GM21526 (cell line): ENCODE data around the gene GANC.

Source experiments
- ATAC-seq: cut with Tn5 transposase; IDR thresholded peaks from one replicate; pipeline ENCODE4 v1.9.1; 2021; ENCODE audit warnings: moderate library complexity; ENCODE audit not compliant: unreplicated experiment, low FRiP score

The GANC gene

DNA sequence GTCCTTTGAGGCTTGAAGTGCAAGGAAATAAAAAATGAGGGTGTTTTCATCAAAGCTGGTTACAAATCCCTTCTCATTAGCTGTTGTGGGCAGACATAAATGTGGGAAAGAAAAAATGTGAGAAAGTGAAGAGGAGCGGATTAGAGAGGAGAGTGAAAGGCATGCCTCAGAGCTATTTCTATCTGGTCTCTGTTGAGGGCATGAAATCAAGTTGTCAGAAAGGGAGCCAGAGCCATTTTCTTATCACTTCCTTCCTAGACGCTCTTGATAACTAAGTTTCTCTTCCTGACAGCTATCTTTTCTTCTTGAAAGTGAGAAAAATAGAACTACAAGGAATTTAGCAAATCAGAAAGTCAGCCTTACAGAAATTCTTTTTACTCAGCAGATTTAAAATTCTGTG is 65.5 kb downstream of the GANC start:
- ATAC-seq = no peak

DNA sequence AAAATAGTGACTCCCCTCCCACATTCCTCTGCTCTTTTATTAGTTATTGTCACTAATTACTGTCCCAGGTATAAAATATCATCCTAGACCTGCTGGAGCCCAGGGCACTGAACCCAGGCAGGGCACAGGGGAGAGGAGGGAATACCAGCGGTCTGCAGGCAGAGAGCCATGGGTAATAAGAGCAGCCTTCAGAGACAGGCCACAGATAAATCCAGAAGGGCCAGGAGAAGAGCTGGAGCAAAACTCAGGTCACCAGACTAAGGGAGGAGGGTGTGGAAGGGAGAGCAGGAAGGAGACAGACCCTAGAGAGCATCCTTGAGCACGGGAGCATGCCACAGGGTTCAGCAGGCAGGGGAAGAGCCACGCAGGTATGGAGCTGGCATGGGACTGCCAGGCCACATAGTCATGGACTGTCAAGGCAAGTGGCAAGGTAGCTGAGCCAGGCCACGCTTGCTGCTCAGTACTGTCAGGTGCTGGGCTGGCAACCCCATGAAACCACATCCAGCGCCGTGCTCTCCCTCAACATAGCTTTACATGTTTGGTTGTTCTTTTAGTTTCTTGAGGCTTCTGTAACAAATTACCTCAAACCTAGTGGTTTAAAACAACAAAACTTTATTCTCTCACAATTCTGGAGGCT is 70.7 kb downstream of the GANC start:
- ATAC-seq = no peak

DNA sequence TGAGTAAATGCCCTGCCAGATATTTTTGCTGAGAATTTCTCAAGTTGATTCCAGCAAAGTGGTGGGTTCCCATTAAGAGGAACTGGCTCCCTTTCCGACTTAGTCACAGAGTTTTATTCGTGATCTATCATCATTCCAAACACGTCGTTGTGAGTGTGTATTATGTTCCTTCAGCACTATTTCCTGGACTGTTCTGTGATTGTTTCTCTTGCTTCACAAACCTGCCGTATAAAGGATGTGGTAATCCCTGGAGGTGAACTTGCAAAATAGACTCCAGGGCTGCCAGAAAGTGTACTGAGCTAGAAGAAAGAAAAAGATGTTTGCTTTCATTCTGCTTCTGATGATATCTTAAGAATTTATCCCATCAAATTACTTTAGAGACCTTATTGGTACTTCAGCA is 71.8 kb downstream of the GANC start:
- no peak for ATAC-seq

DNA sequence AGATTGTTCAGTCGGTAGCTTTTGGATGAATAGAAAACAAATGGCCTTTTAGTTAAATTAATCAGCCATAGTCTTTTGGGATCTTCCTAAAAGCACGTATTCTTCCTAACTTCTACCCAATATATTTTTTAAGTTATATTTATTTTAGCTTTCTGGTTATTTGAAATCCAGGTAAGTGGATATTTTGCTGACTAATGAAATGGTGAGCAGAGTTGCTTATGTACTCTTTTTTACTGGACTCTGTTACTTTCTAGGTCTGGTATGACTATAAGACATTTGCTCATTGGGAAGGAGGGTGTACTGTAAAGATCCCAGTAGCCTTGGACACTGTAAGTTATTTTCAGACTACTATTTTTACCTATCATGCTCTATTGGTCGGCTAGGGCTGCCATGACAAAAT is 72.5 kb downstream of the GANC start:
- no peak for ATAC-seq

DNA sequence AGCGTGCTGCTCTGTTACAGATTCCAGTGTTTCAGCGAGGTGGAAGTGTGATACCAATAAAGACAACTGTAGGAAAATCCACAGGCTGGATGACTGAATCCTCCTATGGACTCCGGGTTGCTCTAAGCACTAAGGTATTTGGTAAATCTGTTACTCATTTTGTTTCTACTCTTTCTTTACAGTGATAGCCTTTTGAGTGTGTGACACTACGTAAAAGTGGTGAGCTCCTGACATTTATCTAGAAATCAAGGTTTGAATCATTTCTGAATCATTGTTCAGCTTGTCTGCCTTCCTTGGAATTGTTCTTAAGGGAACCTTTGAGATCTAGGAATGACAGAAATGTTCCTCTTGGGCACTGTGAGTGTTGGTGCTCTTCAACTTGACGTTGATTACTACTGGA is 75.1 kb downstream of the GANC start:
- no peak for ATAC-seq

DNA sequence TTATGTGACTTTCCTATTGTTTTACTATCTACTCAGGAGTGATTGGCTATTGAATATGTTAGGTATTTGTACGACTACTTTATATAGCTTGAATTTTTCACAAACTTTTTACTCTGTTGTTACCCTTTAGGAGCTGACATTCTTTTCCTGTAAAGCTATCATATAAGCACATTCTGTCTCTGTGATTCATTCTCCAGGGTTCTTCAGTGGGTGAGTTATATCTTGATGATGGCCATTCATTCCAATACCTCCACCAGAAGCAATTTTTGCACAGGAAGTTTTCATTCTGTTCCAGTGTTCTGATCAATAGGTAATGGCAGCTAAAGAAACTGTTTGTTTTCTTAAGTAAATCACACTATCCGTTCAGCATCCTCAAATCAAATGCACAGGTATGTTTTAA is 76.2 kb downstream of the GANC start:
- no peak for ATAC-seq

DNA sequence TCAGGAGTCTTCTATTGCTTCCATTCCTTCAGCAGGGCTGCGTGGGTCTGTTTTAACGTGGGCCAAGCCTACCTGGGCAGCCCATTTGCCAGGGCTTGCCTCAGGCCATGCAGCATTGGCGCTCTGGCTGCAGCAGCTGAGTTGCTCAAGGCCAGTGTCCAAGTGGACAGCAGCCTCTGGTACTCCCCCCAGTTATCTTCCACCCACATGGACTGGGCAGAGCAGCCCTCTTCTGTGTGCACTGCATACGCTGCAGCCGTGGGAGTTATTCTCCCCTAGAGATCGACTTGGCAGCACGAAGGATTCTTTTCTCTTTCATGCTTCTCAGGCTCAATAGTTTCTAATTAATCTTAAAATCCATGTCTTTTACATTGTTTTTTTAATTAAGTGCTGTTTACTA is 79.4 kb downstream of the GANC start:
- ATAC-seq = no peak

DNA sequence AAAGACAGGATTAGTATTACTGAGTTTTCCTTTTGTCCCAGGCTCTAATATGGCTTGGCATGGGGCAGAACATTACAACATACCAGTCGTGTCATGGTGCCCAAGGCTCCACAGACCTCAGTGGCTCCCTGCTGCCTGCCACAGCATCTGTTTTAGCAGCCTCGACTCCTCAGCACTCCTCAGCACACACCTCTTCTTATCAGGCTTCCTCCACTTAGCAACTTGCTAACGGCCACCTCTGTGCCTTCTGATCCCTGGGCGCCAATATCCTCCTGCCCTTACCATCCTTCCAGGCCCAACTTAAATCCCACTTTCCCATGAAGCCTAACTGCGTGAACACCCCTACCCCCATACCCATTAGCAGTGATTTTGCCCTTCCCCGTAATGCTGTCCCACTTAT is 80.1 kb downstream of the GANC start:
- no peak for ATAC-seq

DNA sequence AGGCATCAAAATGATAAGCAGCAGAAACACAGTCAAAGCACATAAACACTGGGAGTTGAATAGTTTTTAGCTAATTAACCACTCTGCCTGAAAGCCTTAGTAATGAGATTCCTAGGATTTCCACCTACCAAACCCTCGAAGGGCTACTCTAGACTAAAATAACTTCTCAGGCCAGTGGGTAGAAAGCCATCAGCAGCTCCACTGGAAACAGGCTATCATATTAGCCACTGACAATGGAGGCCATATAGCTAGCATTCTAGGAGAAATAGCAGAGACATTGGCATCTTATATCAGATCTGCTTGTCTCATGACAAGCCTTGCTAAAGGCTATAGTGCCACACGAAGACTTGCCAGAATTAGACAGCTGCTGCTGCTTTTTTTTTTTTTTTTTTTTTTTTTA is 81.8 kb downstream of the GANC start:
- no peak for ATAC-seq

DNA sequence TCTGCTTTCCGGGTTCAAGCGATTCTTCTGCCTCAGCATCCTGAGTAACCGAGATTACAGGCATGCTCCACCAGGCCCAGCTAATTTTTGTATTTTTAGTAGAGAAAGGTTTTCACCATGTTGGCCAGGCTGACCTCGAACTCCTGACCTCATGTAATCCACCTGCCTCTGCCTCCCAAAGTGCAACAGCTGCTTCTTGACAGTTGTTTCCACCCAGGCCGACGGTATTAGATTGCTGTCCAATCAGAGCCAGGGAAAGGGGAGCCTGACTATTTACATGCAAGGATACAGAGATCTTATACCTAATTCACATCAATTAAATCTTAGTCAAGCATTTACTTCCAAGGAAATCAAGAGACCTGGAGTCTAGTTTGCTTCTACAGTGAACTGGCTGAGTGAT is 82.3 kb downstream of the GANC start:
- no peak for ATAC-seq

DNA sequence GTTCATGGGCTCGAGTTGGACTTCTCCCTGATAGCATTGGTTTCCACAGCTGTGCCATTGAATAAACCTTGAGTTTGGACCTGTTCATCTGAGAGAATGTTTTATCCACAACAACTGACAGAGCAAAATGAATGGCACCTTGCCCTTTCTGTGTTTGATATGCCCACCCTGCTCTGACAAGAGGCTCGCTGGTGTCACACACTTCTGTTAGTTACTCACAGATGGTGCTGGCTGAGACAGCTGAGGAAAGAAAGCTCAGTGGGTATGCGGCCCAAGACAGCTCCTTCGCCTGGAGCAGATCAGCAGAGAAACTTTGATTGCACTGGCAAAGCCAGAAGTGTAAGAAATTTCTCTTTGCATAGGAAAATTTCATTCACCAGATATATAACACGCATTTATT is 83.8 kb downstream of the GANC start:
- ATAC-seq = no peak

DNA sequence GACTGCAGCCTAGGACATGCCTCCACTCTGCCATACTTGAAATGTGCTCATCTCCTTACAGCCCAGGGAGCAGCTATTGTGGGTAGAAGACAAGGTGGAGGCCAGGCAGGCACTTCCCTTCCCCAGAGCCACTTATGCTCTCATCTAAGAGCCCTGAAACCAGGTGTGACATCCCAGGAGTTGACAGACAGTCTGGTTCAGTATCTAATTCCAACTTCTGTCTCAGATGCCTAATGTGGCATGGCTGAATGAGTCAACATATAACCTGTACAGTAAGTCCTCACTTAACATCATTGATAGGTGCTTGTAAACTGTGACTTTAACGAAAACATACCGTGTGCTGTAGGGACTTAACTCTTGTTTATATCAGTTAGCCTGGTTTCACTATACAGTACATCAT is 85.1 kb downstream of the GANC start:
- no peak for ATAC-seq

DNA sequence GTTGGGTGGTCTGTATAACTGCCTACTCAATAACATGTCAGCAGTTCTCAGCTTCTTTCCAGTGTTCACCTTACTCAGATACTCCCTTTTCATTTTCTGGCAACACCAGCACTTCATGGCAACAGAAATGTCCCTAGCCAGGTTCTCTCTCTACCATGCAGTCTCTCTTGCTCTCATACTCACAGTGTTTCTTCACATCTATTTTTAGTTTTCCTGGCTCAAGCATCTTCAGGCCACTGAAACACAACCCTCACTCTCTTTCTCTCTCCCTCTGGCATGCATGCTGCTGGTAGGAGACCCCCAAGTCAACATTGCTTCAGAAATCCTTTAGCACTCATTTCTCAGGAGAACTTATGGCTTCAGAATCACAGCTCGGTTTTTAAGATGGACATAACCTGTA is 86.2 kb downstream of the GANC start, which contains the start of gene CAPN3:
CAPN3 (plus strand) TSS at position 253 of the 400 bp plus-strand sequence. CDS start 305 bp downstream, outside the sequence.
- no peak for ATAC-seq

DNA sequence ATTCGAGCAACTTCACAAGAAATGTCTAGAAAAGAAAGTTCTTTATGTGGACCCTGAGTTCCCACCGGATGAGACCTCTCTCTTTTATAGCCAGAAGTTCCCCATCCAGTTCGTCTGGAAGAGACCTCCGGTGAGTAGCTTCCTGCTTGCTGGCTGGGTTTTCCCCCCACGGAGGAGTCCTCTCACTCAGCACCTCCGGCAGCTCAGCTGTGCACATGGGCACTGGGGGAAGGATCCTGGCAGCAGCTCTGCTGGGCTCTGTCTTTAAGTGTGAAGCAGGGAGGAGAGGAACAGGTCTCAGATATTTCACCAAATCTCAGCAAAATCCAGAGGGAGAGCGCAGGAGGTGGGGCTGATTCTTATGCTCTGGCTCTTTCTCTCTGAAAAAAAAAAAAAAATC is 87.0 kb downstream of the GANC start:
- no peak for ATAC-seq

DNA sequence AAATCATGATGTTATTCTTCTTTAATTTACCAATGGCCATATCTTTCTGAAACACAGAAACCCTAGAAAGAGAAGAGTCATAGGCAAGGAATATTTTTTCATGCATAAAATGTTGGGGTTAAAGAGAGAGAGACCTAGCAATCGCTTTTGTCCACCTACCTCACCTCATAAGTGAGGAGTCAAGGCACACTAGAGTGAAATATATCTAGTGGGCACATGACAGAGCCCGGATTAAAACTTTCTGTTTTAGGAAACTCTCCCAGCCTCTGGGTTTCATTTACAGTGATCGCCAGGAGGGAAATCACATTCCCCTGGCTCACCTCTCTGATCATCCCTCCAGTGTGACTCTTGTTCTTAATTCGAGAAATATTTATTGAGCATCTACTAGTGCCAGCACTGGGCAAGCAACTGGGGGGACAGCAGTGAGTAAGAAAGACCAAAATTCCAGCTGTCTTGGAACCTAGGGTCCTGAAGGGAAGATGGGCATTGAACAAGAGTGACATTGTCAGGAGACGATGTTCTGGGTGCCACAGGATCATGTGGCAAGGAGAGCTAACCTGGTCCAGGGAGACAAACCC is 87.6 kb downstream of the GANC start:
- no peak for ATAC-seq

DNA sequence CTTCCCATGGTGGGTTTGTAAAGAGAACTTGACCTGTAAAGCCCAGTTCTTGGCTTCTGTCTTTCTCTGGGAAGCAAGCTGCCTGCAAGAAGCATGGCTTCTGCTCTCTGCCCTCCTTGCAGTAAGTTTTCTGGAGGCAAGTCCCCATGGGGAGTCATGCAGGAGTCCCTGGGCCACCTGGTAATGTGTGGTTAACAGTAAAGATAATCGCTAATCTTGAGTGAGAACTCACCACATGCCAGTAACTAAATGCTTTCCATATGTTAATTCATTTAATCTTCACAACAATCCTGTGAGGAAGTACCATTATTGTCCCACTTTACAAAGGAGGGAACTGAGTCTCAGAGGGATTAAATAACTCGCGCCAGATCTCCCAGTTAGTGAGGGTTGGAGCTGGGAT is 90.5 kb downstream of the GANC start:
- no peak for ATAC-seq

DNA sequence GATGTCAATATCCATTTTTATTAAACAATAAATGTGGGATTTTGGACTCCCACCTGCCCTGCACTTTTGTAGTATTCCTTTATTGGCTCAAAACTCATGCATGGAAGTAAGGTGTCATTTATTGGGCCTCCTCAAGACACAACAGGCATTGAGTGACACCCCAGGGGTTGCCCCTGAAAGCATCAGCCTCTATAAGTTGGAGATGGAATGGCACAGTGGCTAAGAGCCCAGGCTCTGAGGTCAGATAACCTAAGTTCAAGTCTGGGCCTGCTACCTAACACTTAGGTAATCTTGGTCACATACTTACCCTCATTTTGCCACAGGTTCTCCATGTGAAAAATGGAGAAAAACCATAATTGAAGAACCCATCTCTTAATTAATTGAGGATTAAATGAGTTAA is 90.9 kb downstream of the GANC start:
- no peak for ATAC-seq

DNA sequence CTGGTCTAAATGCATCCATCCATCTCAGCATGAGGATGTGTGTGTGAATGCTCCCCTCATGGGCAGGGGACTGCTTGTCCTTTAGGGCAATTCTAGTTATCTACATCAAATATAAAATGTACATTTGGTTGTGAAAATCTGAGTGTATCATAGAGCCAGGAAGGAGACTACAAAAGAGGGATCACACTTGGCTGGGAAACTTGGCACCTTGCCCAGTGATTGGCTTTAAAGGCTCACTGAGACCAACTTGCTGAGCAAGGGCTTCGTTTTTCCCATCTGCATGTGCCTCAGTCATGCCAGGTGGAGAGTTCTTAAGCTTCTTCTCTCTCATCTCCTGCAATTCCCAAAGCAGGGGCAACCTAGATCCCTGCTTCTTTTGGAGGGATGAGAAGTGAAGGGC is 91.5 kb downstream of the GANC start:
- no peak for ATAC-seq

DNA sequence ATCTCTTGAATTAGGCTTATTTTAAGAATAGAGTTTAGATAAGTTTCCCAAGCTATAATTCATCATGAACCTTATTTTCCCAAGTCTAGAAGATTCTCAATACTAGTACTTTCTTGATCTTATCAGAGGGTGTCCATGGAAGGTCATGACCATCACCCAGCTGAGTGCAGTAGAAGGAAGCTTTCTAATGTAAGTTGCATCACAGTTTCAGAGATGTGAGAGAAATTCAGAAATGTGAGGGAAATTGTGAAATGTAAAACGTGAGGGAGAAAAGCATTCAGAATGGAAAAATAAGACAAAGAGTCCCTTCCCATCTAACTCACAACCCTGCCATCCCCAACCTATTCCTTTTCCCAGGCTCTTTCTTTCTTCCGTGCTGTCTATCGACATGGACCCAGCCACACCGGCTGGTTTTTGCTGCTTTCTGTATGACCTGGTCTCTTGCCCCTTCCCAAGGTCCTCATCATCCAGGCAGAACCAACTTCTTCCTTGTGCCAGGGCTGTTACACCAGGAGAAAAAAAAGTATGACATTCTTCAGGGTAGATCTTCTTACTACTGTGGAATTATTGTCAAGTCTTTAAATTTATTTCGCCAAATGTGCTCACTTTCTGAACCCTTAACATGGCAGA is 93.0 kb downstream of the GANC start:
- no peak for ATAC-seq

DNA sequence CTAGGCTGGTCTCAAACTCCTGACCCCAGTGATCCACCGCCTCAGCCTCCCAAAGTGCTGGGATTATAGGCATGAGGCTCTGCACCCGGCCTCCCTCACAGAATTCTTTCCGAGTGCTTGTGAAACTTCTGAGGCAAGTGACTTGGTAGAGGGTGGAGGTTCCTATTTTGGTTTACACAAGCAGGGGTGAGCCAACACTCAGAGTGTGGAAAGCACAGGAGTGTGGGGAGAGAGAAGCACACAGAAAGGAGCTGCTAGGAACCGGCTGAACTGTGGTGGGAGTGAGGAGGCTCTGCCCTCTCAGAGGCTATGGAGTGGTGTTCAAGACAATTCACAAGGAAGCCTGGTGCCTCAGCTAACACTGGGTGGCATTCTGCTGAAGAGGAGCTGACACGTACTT is 94.0 kb downstream of the GANC start:
- no peak for ATAC-seq

DNA sequence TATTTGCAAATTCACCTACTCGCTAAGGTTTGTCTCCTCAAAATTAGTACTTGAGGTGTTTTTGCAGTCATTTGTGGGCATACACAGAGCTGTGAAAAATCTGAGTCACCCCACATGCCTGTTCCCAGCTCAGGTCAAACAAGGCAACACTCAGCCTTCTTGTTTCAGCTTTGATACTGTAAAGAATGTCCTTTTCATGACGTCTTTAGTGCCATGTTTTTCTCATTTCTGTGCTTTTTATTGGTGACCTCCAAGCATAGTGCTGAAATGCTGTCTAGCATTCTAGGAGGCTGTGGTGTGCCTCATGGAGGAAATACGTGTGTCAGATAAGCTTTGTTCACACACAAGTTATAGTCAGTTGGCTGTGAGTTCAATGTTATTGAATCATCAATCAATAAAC is 95.1 kb downstream of the GANC start:
- ATAC-seq = no peak

DNA sequence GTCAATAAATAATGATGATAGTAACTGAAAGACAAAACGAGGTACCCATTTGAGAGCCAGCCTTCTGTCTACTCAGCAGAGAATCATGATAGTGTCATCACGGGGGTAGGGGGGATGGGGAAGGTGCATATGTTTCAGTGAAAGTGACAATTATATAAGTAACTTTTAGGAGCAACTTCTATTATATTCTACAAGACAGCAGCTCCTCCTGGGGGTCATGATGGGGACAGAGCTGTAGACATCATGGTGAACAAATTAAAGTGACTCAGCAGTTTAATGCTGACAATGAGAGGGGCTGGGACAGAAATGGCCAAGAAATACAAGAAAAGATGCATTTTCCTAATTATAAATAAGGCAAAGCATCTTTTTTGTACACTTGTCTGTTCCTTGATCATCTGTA is 98.1 kb downstream of the GANC start:
- no peak for ATAC-seq
